ENCODE measurements around the gene CDA.

DNA sequence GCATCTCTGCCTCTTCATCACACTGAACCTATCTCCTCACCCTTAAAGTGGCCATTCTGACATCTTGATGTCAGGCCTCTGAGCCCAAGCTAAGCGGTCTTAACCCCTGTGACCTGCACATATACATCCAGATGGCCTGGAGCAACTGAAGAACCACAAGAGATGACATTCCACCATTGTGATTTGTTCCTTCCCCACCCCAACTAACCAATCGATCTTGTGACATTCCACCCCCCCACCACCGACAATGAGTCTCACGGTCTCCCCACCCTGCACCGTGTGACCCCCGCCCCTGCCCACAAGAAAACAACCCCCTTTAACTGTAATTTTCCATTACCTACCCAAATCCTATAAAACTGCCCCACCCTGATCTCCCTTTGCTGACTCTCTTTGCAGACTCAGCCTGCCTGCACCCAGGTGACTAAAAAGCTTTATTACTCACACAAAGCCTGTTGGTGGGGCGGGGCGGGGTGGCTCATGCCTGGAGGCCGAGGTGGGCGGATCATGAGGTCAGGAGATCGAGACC is 23.4 kb downstream of the CDA start:
- TF ChIP-seq, protein P1, sequence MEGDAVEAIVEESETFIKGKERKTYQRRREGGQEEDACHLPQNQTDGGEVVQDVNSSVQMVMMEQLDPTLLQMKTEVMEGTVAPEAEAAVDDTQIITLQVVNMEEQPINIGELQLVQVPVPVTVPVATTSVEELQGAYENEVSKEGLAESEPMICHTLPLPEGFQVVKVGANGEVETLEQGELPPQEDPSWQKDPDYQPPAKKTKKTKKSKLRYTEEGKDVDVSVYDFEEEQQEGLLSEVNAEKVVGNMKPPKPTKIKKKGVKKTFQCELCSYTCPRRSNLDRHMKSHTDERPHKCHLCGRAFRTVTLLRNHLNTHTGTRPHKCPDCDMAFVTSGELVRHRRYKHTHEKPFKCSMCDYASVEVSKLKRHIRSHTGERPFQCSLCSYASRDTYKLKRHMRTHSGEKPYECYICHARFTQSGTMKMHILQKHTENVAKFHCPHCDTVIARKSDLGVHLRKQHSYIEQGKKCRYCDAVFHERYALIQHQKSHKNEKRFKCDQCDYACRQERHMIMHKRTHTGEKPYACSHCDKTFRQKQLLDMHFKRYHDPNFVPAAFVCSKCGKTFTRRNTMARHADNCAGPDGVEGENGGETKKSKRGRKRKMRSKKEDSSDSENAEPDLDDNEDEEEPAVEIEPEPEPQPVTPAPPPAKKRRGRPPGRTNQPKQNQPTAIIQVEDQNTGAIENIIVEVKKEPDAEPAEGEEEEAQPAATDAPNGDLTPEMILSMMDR (IDR thresholded peaks at IDR 0.05), result no peak
- TF ChIP-seq SMC3 (IDR thresholded peaks at IDR 0.05; ENCODE audit: low read depth, low read length) (no peak), POLR2AphosphoS5 (IDR thresholded peaks at IDR 0.05; ENCODE audit: low read depth, low read length) (no peak), RXRA (IDR thresholded peaks at IDR 0.05; ENCODE audit: borderline replicate concordance, low read depth) (no peak), RFX5 (IDR thresholded peaks at IDR 0.05; ENCODE audit: low read length) (no peak), EZH2phosphoT487 (IDR thresholded peaks at IDR 0.05; ENCODE audit: borderline replicate concordance, low read depth) (no peak)
